Measurements from ENCODE around the gene PVRIG.
"Not testable (repeated sequence)": the region's sequence is repeated elsewhere in the genome, so short reads cannot be mapped to it uniquely, and the experiment has no call there.

The PVRIG gene

GRCh38 chr7:100223376-100223927 lies 3.7 kb downstream of the PVRIG start:
- ATAC-seq (replicated peaks); H3K9me3 Mint-ChIP-seq; H3K27me3 Mint-ChIP-seq; DNase-seq: not testable (repeated sequence)
- Mint-ChIP-seq H3K27ac (peak overlapping the region; percentile 98 to 99), H3K4me3 (peak overlapping the region; percentile 96 to 97), H3K36me3 (ENCODE audit: insufficient read depth) (peaks cover 71% of the 10 kb centered on the region), H3K4me1 (ENCODE audit: low read depth in 2 of 2) (peaks cover 58 to 60% of the 10 kb centered on the region in 2 donors)

- not testable (repeated sequence) for H3K9me3 Mint-ChIP-seq; DNase-seq; ATAC-seq (replicated peaks); H3K27me3 Mint-ChIP-seq
- H3K36me3 Mint-ChIP-seq (ENCODE audit: insufficient read depth) = peaks cover 67% of the 10 kb centered on the region
- H3K27ac Mint-ChIP-seq = peak overlapping the region; percentile 98 to 99
- peak overlapping the region; percentile 40 to 96 for H3K4me3 Mint-ChIP-seq
- peaks cover 46 to 48% of the 10 kb centered on the region in 2 donors for H3K4me1 Mint-ChIP-seq (ENCODE audit: low read depth in 2 of 2)
Measured at GRCh38 chr7:100224891-100225290, 5.1 kb downstream of the PVRIG start.

GRCh38 chr7:100234660-100235317 lies 15.0 kb downstream of the PVRIG start:
- not testable (repeated sequence) for DNase-seq; H3K4me3 Mint-ChIP-seq; H3K27me3 Mint-ChIP-seq; H3K9me3 Mint-ChIP-seq; ATAC-seq (replicated peaks)
- H3K4me1 Mint-ChIP-seq (ENCODE audit: low read depth in 2 of 2) = peaks cover 14 to 28% of the 10 kb centered on the region in 2 donors
- H3K27ac Mint-ChIP-seq = peak overlapping the region; percentile 83 to 87
- peaks cover 17% of the 10 kb centered on the region for H3K36me3 Mint-ChIP-seq (ENCODE audit: insufficient read depth)

- H3K9me3 Mint-ChIP-seq; H3K4me3 Mint-ChIP-seq; H3K36me3 Mint-ChIP-seq (ENCODE audit: insufficient read depth); DNase-seq; ATAC-seq (replicated peaks); H3K27me3 Mint-ChIP-seq: not testable (repeated sequence)
- Mint-ChIP-seq H3K4me1 (ENCODE audit: low read depth in 2 of 2) (peaks cover 12 to 23% of the 10 kb centered on the region in 2 donors), H3K27ac (peak overlapping the region; percentile 38 to 59)
Measured at GRCh38 chr7:100239975-100240374, 20.2 kb downstream of the PVRIG start.

GRCh38 chr7:100243385-100243784 lies 23.6 kb downstream of the PVRIG start:
- peak in 1 of 3 experiments; percentile 17 for DNase-seq
- Mint-ChIP-seq H3K4me3 (peak overlapping the region; percentile 9 to 33), H3K27ac (peak overlapping the region; percentile 77 to 88), H3K4me1 (ENCODE audit: low read depth in 2 of 2) (peaks cover 15 to 17% of the 10 kb centered on the region in 2 donors)
- H3K9me3 Mint-ChIP-seq; H3K27me3 Mint-ChIP-seq; H3K36me3 Mint-ChIP-seq (ENCODE audit: insufficient read depth): not testable (repeated sequence)
- peak; percentile 67 for ATAC-seq (replicated peaks)

- not testable (repeated sequence) for ATAC-seq (replicated peaks); H3K9me3 Mint-ChIP-seq; H3K4me3 Mint-ChIP-seq; DNase-seq; H3K27me3 Mint-ChIP-seq
- H3K36me3 Mint-ChIP-seq (ENCODE audit: insufficient read depth) = peaks cover 14% of the 10 kb centered on the region
- peak overlapping the region in 1 of 2 donors; percentile 57 for H3K27ac Mint-ChIP-seq
- peaks cover 7 to 12% of the 10 kb centered on the region in 2 donors for H3K4me1 Mint-ChIP-seq (ENCODE audit: low read depth in 2 of 2)
Measured at GRCh38 chr7:100244988-100245605, 25.3 kb downstream of the PVRIG start.

- H3K27me3 Mint-ChIP-seq; DNase-seq; H3K9me3 Mint-ChIP-seq; ATAC-seq (replicated peaks); H3K4me3 Mint-ChIP-seq: not testable (repeated sequence)
- H3K4me1 Mint-ChIP-seq (ENCODE audit: low read depth in 2 of 2) = peaks cover 7 to 12% of the 10 kb centered on the region in 2 donors
- H3K27ac Mint-ChIP-seq = peak overlapping the region; percentile 57 to 85
- H3K36me3 Mint-ChIP-seq (ENCODE audit: insufficient read depth) = peaks cover 14% of the 10 kb centered on the region
Measured at GRCh38 chr7:100246121-100246864, 26.5 kb downstream of the PVRIG start.

GRCh38 chr7:100246865-100247137 lies 27.1 kb downstream of the PVRIG start:
- not testable (repeated sequence) for H3K27ac Mint-ChIP-seq; DNase-seq; ATAC-seq (replicated peaks); H3K9me3 Mint-ChIP-seq; H3K4me3 Mint-ChIP-seq; H3K27me3 Mint-ChIP-seq
- Mint-ChIP-seq H3K4me1 (ENCODE audit: low read depth in 2 of 2) (peaks cover 7 to 12% of the 10 kb centered on the region in 2 donors), H3K36me3 (ENCODE audit: insufficient read depth) (peaks cover 14% of the 10 kb centered on the region)

GRCh38 chr7:100247152-100247757 lies 27.5 kb downstream of the PVRIG start:
- no peaks in the 10 kb centered on the region for H3K27me3 Mint-ChIP-seq
- H3K4me3 Mint-ChIP-seq = no peak overlapping the region
- peaks cover 12% of the 10 kb centered on the region for H3K36me3 Mint-ChIP-seq (ENCODE audit: insufficient read depth)
- peaks cover 7 to 12% of the 10 kb centered on the region in 2 donors for H3K4me1 Mint-ChIP-seq (ENCODE audit: low read depth in 2 of 2)
- DNase-seq (no peak), ATAC-seq (replicated peaks) (no peak)
- H3K27ac Mint-ChIP-seq = no peak overlapping the region
- no peaks in the 10 kb centered on the region for H3K9me3 Mint-ChIP-seq

GRCh38 chr7:100248483-100248882 lies 28.7 kb downstream of the PVRIG start:
- Mint-ChIP-seq H3K4me3 (no peak overlapping the region), H3K4me1 (ENCODE audit: low read depth in 2 of 2) (peaks cover 2 to 7% of the 10 kb centered on the region in 2 donors), H3K9me3 (no peaks in the 10 kb centered on the region), H3K36me3 (ENCODE audit: insufficient read depth) (peaks cover 10% of the 10 kb centered on the region), H3K27me3 (no peaks in the 10 kb centered on the region), H3K27ac (peak overlapping the region in 1 of 2 donors; percentile 55)
- DNase-seq = no peak
- no peak for ATAC-seq (replicated peaks)

- Mint-ChIP-seq H3K4me3 (no peak overlapping the region), H3K27ac (peak overlapping the region in 1 of 2 donors; percentile 23), H3K4me1 (ENCODE audit: low read depth in 2 of 2) (peaks cover 1 to 3% of the 10 kb centered on the region in 2 donors), H3K9me3 (no peaks in the 10 kb centered on the region), H3K27me3 (no peaks in the 10 kb centered on the region), H3K36me3 (ENCODE audit: insufficient read depth) (peaks cover 12% of the 10 kb centered on the region)
- DNase-seq (no peak), ATAC-seq (replicated peaks) (no peak)
Measured at GRCh38 chr7:100257017-100257416, 37.3 kb downstream of the PVRIG start.

GRCh38 chr7:100259984-100260383 lies 40.2 kb downstream of the PVRIG start:
- not testable (repeated sequence) for H3K27me3 Mint-ChIP-seq; H3K9me3 Mint-ChIP-seq; DNase-seq; H3K4me3 Mint-ChIP-seq; ATAC-seq (replicated peaks); H3K4me1 Mint-ChIP-seq (ENCODE audit: low read depth in 2 of 2)
- H3K27ac Mint-ChIP-seq = peak overlapping the region in 1 of 2 donors; percentile 31
- peaks cover 12% of the 10 kb centered on the region for H3K36me3 Mint-ChIP-seq (ENCODE audit: insufficient read depth)

- not testable (repeated sequence) for H3K27me3 Mint-ChIP-seq; H3K36me3 Mint-ChIP-seq (ENCODE audit: insufficient read depth); H3K9me3 Mint-ChIP-seq; H3K27ac Mint-ChIP-seq; DNase-seq; ATAC-seq (replicated peaks); H3K4me3 Mint-ChIP-seq
- H3K4me1 Mint-ChIP-seq (ENCODE audit: low read depth in 2 of 2) = peaks cover 8 to 11% of the 10 kb centered on the region in 2 donors
Measured at GRCh38 chr7:100262896-100263295, 43.1 kb downstream of the PVRIG start.
